Calu3 (cell line): ENCODE data around the gene AAK1. TPM values are rescaled to one million over a fixed set of nuclear protein-coding genes. Genes with fewer than 3 reads are reported as not detected.
A peak's percentile ranks its signal among the peaks of the same experiment; 100 is the strongest.

ENCODE experiments used
- BruUV-seq: library from RNA; stranded (reverse); fragments of 400-500 nt; replicated peaks from 2 replicates; lab custom pipeline; 2021; lab: Mats Ljungman, UMichigan
- CTCF ChIA-PET: fragments of 300-600 bp; sonication (Branson Sonifier 250); formaldehyde crosslinking; loops from one replicate; lab custom pipeline; 2022; ENCODE audit warnings: antibody characterized with exemption; lab: Charles Lee
- DNase-seq: peaks from one replicate; pipeline ENCODE4 v3.0.0; 2022
- H3K27ac Mint-ChIP-seq: one replicate; pipeline ENCODE4 v1.8.0; 2022; ENCODE audit warnings: mixed read lengths; ENCODE audit not compliant: unreplicated experiment
- H3K27me3 Mint-ChIP-seq: one replicate; pipeline ENCODE4 v1.8.0; 2022; ENCODE audit warnings: mixed read lengths; ENCODE audit not compliant: unreplicated experiment
- H3K36me3 Mint-ChIP-seq: one replicate; pipeline ENCODE4 v1.8.0; 2022; ENCODE audit warnings: mild to moderate bottlenecking, moderate library complexity, mixed read lengths; ENCODE audit not compliant: insufficient read depth, unreplicated experiment
- H3K4me1 Mint-ChIP-seq: one replicate; pipeline ENCODE4 v1.8.0; 2022; ENCODE audit warnings: mild to moderate bottlenecking, low read depth, mixed read lengths; ENCODE audit not compliant: unreplicated experiment
- H3K4me3 Mint-ChIP-seq: one replicate; pipeline ENCODE4 v1.8.0; 2022; ENCODE audit warnings: mild to moderate bottlenecking, low read depth, moderate library complexity, mixed read lengths; ENCODE audit not compliant: unreplicated experiment
- H3K9me3 Mint-ChIP-seq: one replicate; pipeline ENCODE4 v1.8.0; 2022; ENCODE audit warnings: low read depth, mixed read lengths; ENCODE audit not compliant: unreplicated experiment
- intact Hi-C: fragments of 100-400 bp; cut with micrococcal nuclease; formaldehyde crosslinking; loops from one replicate; pipeline ENCODE4 v1.10.0; 2022; ENCODE audit not compliant: unreplicated experiment
- total RNA-seq: library from RNA; stranded (reverse); gene quantifications from 2 replicates; pipeline ENCODE4 v1.2.3, GENCODE V29; 2022
- TF ChIP-seq, protein P1 (sequence below): fragments of 200-600 bp; IDR thresholded peaks from one replicate; pipeline ENCODE4 v1.8.0; 2022; ENCODE audit warnings: antibody characterized with exemption; ENCODE audit not compliant: unreplicated experiment

Gene AAK1
- total RNA-seq, 1 experiment from 2014 or later, result 46.7 TPM

- H3K4me1 Mint-ChIP-seq, result peaks cover 50% of the 10 kb centered on the region
- no peaks in the 10 kb centered on the region for H3K36me3 Mint-ChIP-seq
- peak overlapping the region; percentile 15 for H3K27ac Mint-ChIP-seq
- CTCF ChIA-PET, result no interaction called here
- H3K4me3 Mint-ChIP-seq, result no peak overlapping the region
- H3K27me3 Mint-ChIP-seq, result no peaks in the 10 kb centered on the region
- TF ChIP-seq, protein P1, sequence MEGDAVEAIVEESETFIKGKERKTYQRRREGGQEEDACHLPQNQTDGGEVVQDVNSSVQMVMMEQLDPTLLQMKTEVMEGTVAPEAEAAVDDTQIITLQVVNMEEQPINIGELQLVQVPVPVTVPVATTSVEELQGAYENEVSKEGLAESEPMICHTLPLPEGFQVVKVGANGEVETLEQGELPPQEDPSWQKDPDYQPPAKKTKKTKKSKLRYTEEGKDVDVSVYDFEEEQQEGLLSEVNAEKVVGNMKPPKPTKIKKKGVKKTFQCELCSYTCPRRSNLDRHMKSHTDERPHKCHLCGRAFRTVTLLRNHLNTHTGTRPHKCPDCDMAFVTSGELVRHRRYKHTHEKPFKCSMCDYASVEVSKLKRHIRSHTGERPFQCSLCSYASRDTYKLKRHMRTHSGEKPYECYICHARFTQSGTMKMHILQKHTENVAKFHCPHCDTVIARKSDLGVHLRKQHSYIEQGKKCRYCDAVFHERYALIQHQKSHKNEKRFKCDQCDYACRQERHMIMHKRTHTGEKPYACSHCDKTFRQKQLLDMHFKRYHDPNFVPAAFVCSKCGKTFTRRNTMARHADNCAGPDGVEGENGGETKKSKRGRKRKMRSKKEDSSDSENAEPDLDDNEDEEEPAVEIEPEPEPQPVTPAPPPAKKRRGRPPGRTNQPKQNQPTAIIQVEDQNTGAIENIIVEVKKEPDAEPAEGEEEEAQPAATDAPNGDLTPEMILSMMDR, result no peak
- no peaks in the 10 kb centered on the region for H3K9me3 Mint-ChIP-seq
- intact Hi-C loops, result loop anchor here (5.0 kb wide), 2 partner anchors 36 to 76 kb away; partner anchors contain the start of gene AAK1
- no peak for DNase-seq
- no TSS peak for BruUV-seq
Observed at GRCh38 chr2:69566669-69567068, 76.9 kb downstream of the AAK1 start.

- DNase-seq, result peak; percentile 67
- H3K36me3 Mint-ChIP-seq, result no peaks in the 10 kb centered on the region
- H3K27ac Mint-ChIP-seq, result no peak overlapping the region
- no peaks in the 10 kb centered on the region for H3K27me3 Mint-ChIP-seq
- BruUV-seq, result no TSS peak
- TF ChIP-seq, protein P1, result peak; percentile 68
- intact Hi-C loops, result loop anchor here (5.0 kb wide), 2 partner anchors 37 to 77 kb away; partner anchors contain the start of gene AAK1
- peaks cover 38% of the 10 kb centered on the region for H3K4me1 Mint-ChIP-seq
- CTCF ChIA-PET, result interaction anchor here (1.1 to 2.0 kb wide), 6 partner anchors 14 to 159 kb away, joined by 3 to 5 read pairs (median 3); partner anchors contain the start of gene AAK1
- H3K9me3 Mint-ChIP-seq, result no peaks in the 10 kb centered on the region
- no peak overlapping the region for H3K4me3 Mint-ChIP-seq
Observed at GRCh38 chr2:69565431-69565839, 78.1 kb downstream of the AAK1 start.

GRCh38 chr2:69564604-69565003 lies 78.9 kb downstream of the AAK1 start:
- TF ChIP-seq, protein P1, result no peak
- CTCF ChIA-PET, result interaction anchor here (0.6 to 2.0 kb wide), 6 partner anchors 40 to 160 kb away, joined by 3 to 5 read pairs (median 3); partner anchors contain the start of gene AAK1
- Mint-ChIP-seq H3K4me3 (no peak overlapping the region), H3K9me3 (no peaks in the 10 kb centered on the region), H3K27ac (no peak overlapping the region), H3K27me3 (no peaks in the 10 kb centered on the region), H3K36me3 (no peaks in the 10 kb centered on the region), H3K4me1 (peaks cover 36% of the 10 kb centered on the region)
- intact Hi-C loops, result loop anchor here (5.0 kb wide), 2 partner anchors 38 to 78 kb away; partner anchors contain the start of gene AAK1
- BruUV-seq, result no TSS peak
- no peak for DNase-seq

GRCh38 chr2:69563021-69563420 lies 80.5 kb downstream of the AAK1 start:
- Mint-ChIP-seq H3K27ac (no peak overlapping the region), H3K4me3 (no peak overlapping the region), H3K36me3 (no peaks in the 10 kb centered on the region), H3K4me1 (peaks cover 28% of the 10 kb centered on the region), H3K9me3 (no peaks in the 10 kb centered on the region), H3K27me3 (no peaks in the 10 kb centered on the region)
- CTCF ChIA-PET, result no interaction called here
- BruUV-seq, result no TSS peak
- intact Hi-C loops, result no loop called here
- no peak for DNase-seq
- TF ChIP-seq, protein P1, result no peak
